H1 (cell line): Measurements from ENCODE around the gene ABCF2. TPM values are rescaled to one million over a fixed set of nuclear protein-coding genes. Genes with fewer than 3 reads are reported as not detected.
A peak's percentile ranks its signal among the peaks of the same experiment; 100 is the strongest.

Source experiments
- CTCF ChIA-PET: fragments of 300-600 bp; sonication (Branson Sonifier 250); formaldehyde crosslinking; loops from one replicate; lab custom pipeline; 2021; ENCODE audit not compliant: partially characterized antibody; lab: Charles Lee
- POLR2A ChIA-PET: fragments of 300-600 bp; sonication (Branson Sonifier 250); formaldehyde crosslinking; loops from one replicate; lab custom pipeline; 2021; ENCODE audit warnings: inconsistent platforms; ENCODE audit not compliant: partially characterized antibody; lab: Charles Lee
- DNase-seq, 2 experiments: peaks; one replicate each; pipeline versions ENCODE4 v3.0.0 to v3.0.0-alpha.2; 2010 to 2022; ENCODE audit warnings: low spot score in 2 of 2, low read depth in 1 of 2, mixed read lengths in 1 of 2
- FAIRE-seq: peaks from 2 replicates; lab custom pipeline; 2011; peaks lifted over from hg19 to GRCh38; lab: Jason Lieb, UNC
- H2AFZ ChIP-seq: 2 replicates; pipeline ENCODE4 v1.8.1; 2012; ENCODE audit warnings: low read length, inconsistent platforms
- H2AK5ac ChIP-seq: 2 replicates; pipeline ENCODE4 v1.6.1; 2013; ENCODE audit warnings: low read depth, low read length
- H2BK120ac ChIP-seq: replicated peaks from 2 replicates; pipeline ENCODE3; 2013; ENCODE audit warnings: low read depth, low read length, inconsistent platforms
- H2BK12ac ChIP-seq: 2 replicates; pipeline ENCODE4 v1.6.1; 2013; ENCODE audit warnings: low read depth, low read length
- H2BK15ac ChIP-seq: 2 replicates; pipeline ENCODE4 v1.6.1; 2013; ENCODE audit warnings: low read length
- H2BK20ac ChIP-seq: 2 replicates; pipeline ENCODE4 v1.6.1; 2013; ENCODE audit warnings: low read length
- H2BK5ac ChIP-seq: 2 replicates; pipeline ENCODE4 v1.6.1; 2013; ENCODE audit warnings: low read depth, low read length
- H3K14ac ChIP-seq: 2 replicates; pipeline ENCODE4 v1.6.1; 2013; ENCODE audit warnings: inconsistent platforms; ENCODE audit not compliant: insufficient read length
- H3K18ac ChIP-seq: 2 replicates; pipeline ENCODE4 v1.6.1; 2013; ENCODE audit warnings: low read length; ENCODE audit errors: extremely low read depth
- H3K23ac ChIP-seq: 2 replicates; pipeline ENCODE4 v1.6.1; 2013; ENCODE audit warnings: inconsistent platforms; ENCODE audit not compliant: insufficient read length
- H3K23me2 ChIP-seq: 2 replicates; pipeline ENCODE4 v1.6.1; 2013; ENCODE audit warnings: low read depth, low read length
- H3K27ac ChIP-seq: 2 replicates; pipeline ENCODE4 v1.6.1; 2011; ENCODE audit warnings: low read depth, low read length, inconsistent platforms
- H3K27me3 ChIP-seq, 4 experiments: replicated peaks in 1 of 4; 1 replicate in 1 of 4; 2 replicates in 3 of 4; pipeline versions ENCODE4 v1.6.1 to v1.8.1; 2011 to 2013; ENCODE audit warnings: low read length in 3 of 4, mild to moderate bottlenecking in 3 of 4, inconsistent platforms in 2 of 4, mixed read lengths in 2 of 4, moderate library complexity in 1 of 4; ENCODE audit not compliant: control insufficient read depth in 3 of 4, insufficient read depth in 3 of 4; ENCODE audit errors: extremely low read depth in 1 of 4
- H3K36me3 ChIP-seq, 4 experiments: 2 replicates each; pipeline versions ENCODE4 v1.6.1 to v1.8.1; 2011 to 2013; ENCODE audit warnings: mild to moderate bottlenecking in 4 of 4, low read length in 3 of 4, moderate library complexity in 2 of 4, control low read depth in 1 of 4, inconsistent platforms in 1 of 4; ENCODE audit not compliant: insufficient read depth in 4 of 4, control insufficient read depth in 2 of 4
- H3K4ac ChIP-seq: replicated peaks from 2 replicates; pipeline ENCODE3; 2013; ENCODE audit warnings: low read length, low read depth, mixed read lengths, inconsistent platforms; ENCODE audit not compliant: insufficient read length
- H3K4me1 ChIP-seq, 4 experiments: replicated peaks in 1 of 4; 1 replicate in 1 of 4; 2 replicates in 3 of 4; pipeline versions ENCODE4 v1.6.1 to v1.8.1; 2011 to 2013; ENCODE audit warnings: low read length in 3 of 4, inconsistent platforms in 2 of 4, mixed read lengths in 1 of 4; ENCODE audit not compliant: insufficient read depth in 4 of 4, control insufficient read depth in 3 of 4
- H3K4me2 ChIP-seq, 2 experiments: 2 replicates each; pipeline versions ENCODE4 v1.6.1 to v1.8.1; 2011 to 2013; ENCODE audit warnings: low read depth in 2 of 2, low read length in 2 of 2, control low read depth in 1 of 2, inconsistent platforms in 1 of 2, mild to moderate bottlenecking in 1 of 2; ENCODE audit not compliant: insufficient read depth in 1 of 2
- H3K4me3 ChIP-seq, 4 experiments: fragments of 200-600, 300-600 bp in 1 of 4; sonication (generic), shearing (Covaris generic), sonication (Bioruptor Twin) in 1 of 4; 2 replicates each; pipeline versions ENCODE4 v1.5.1 to v1.8.1; 2011 to 2016; ENCODE audit warnings: low read length in 4 of 4, low read depth in 3 of 4, control low read depth in 2 of 4, inconsistent platforms in 2 of 4, mild to moderate bottlenecking in 2 of 4, mixed read lengths in 1 of 4, moderate library complexity in 1 of 4; ENCODE audit not compliant: insufficient read depth in 2 of 4; ENCODE audit errors: extremely low read depth in 1 of 4
- H3K56ac ChIP-seq: replicated peaks from 2 replicates; pipeline ENCODE3; 2013; ENCODE audit warnings: low read depth, mild to moderate bottlenecking, mixed read lengths, low read length, inconsistent platforms; ENCODE audit not compliant: insufficient read length
- H3K79me1 ChIP-seq: 2 replicates; pipeline ENCODE4 v1.6.1; 2013; ENCODE audit warnings: low read depth, low read length, control low read depth
- H3K79me2 ChIP-seq, 2 experiments: 2 replicates each; pipeline versions ENCODE4 v1.6.1 to v1.8.1; 2012 to 2013; ENCODE audit warnings: low read length in 2 of 2, mild to moderate bottlenecking in 2 of 2, inconsistent platforms in 1 of 2; ENCODE audit not compliant: insufficient read depth in 2 of 2, control insufficient read depth in 1 of 2
- H3K9ac ChIP-seq, 4 experiments: replicated peaks in 1 of 4; 1 replicate in 1 of 4; 2 replicates in 3 of 4; pipeline versions ENCODE4 v1.6.1 to v1.8.1; 2011 to 2013; ENCODE audit warnings: low read depth in 3 of 4, low read length in 3 of 4, control low read depth in 2 of 4, mild to moderate bottlenecking in 2 of 4, moderate library complexity in 2 of 4, inconsistent platforms in 1 of 4; ENCODE audit errors: extremely low read depth in 1 of 4
- H3K9me3 ChIP-seq, 2 experiments: 2 replicates each; pipeline versions ENCODE4 v1.6.1 to v1.8.1; 2012 to 2013; ENCODE audit warnings: mild to moderate bottlenecking in 2 of 2, moderate library complexity in 2 of 2, control low read depth in 1 of 2, inconsistent platforms in 1 of 2, low read depth in 1 of 2, low read length in 1 of 2, mixed read lengths in 1 of 2; ENCODE audit not compliant: insufficient read depth in 2 of 2
- H4K20me1 ChIP-seq, 2 experiments: replicated peaks in 1 of 2; 2 replicates each; pipeline versions ENCODE3 to v1.8.1; 2011 to 2013; ENCODE audit warnings: inconsistent platforms in 2 of 2, low read length in 2 of 2, mild to moderate bottlenecking in 1 of 2; ENCODE audit not compliant: insufficient read depth in 2 of 2, control insufficient read depth in 1 of 2
- H4K5ac ChIP-seq: 2 replicates; pipeline ENCODE4 v1.6.1; 2013; ENCODE audit warnings: low read length, low read depth, mixed read lengths, inconsistent platforms; ENCODE audit not compliant: insufficient read length
- H4K8ac ChIP-seq: 2 replicates; pipeline ENCODE4 v1.8.0; 2013; ENCODE audit warnings: mild to moderate bottlenecking, moderate library complexity, low read length, inconsistent platforms; ENCODE audit not compliant: insufficient read depth; ENCODE audit errors: extremely low read depth
- H4K91ac ChIP-seq: replicated peaks from 2 replicates; pipeline ENCODE3; 2013; ENCODE audit warnings: low read length, mixed read lengths, inconsistent platforms; ENCODE audit not compliant: insufficient read length
- ASH2L ChIP-seq: fragments of 200-600, 300-600 bp; sonication (generic); IDR thresholded peaks from one replicate; pipeline ENCODE4 v1.7.1; 2017; ENCODE audit warnings: low read length
- BACH1 ChIP-seq: IDR thresholded peaks from 2 replicates; pipeline ENCODE4 v1.6.1; 2012; ENCODE audit warnings: low read length, improper control_type of control experiment
- BRCA1 ChIP-seq: IDR thresholded peaks from 2 replicates; pipeline ENCODE4 v1.6.1; 2012; ENCODE audit warnings: low read depth, low read length, improper control_type of control experiment
- CTBP2 ChIP-seq: IDR thresholded peaks from 2 replicates; pipeline ENCODE4 v1.7.0; 2011; ENCODE audit warnings: borderline replicate concordance, mild to moderate bottlenecking, moderate library complexity, mixed read lengths, low read length; ENCODE audit not compliant: insufficient read depth, insufficient read length
- EGR1 ChIP-seq: IDR thresholded peaks from 2 replicates; pipeline ENCODE4 v1.6.1; 2011; ENCODE audit warnings: low read depth, low read length, borderline replicate concordance
- FOSL1 ChIP-seq: IDR thresholded peaks from 2 replicates; pipeline ENCODE4 v1.6.1; 2011; ENCODE audit warnings: mild to moderate bottlenecking, low read depth, low read length, moderate library complexity; ENCODE audit not compliant: insufficient read depth
- GTF2F1 ChIP-seq: IDR thresholded peaks from 2 replicates; pipeline ENCODE4 v1.6.1; 2012; ENCODE audit warnings: low read depth, low read length, improper control_type of control experiment, borderline replicate concordance
- JUND ChIP-seq: IDR thresholded peaks from 2 replicates; pipeline ENCODE4 v1.6.1; 2011; ENCODE audit warnings: mild to moderate bottlenecking, improper control_type of control experiment, low read length
- MAFK ChIP-seq: IDR thresholded peaks from 2 replicates; pipeline ENCODE4 v1.6.1; 2012; ENCODE audit warnings: low read depth, mild to moderate bottlenecking, improper control_type of control experiment, low read length
- SRF ChIP-seq: IDR thresholded peaks from 2 replicates; pipeline ENCODE4 v1.6.1; 2011; ENCODE audit warnings: mild to moderate bottlenecking, low read depth, low read length, moderate library complexity
- TAF7 ChIP-seq: optimal IDR thresholded peaks from 2 replicates; pipeline ENCODE3; 2011; ENCODE audit warnings: low read depth, mild to moderate bottlenecking, inconsistent platforms, low read length, moderate library complexity, borderline replicate concordance
- ZNF274 ChIP-seq: IDR thresholded peaks from 2 replicates; pipeline ENCODE4 v1.7.0; 2012; ENCODE audit warnings: low read length, borderline replicate concordance; ENCODE audit errors: extremely low read depth
- WGBS, 2 experiments: shearing (Covaris generic) in 1 of 2; methylation state at CpG; one replicate each; pipeline versions ENCODE4 v1.1.6 to v1.1.7; 2013 to 2015; ENCODE audit warnings: low lambda C conversion rate in 2 of 2, mixed read lengths in 2 of 2, inconsistent platforms in 1 of 2, low coverage in 1 of 2, missing lambda C conversion rate in 1 of 2; ENCODE audit not compliant: insufficient replicate concordance in 2 of 2, insufficient coverage in 1 of 2, insufficient read length in 1 of 2; ENCODE audit errors: extremely low coverage in 1 of 2, missing lambda C conversion rate in 1 of 2; 5-methylcytosine and 5-hydroxymethylcytosine counted together
- polyA plus RNA-seq, 7 experiments: library from polyadenylated mRNA; depleted of rRNA in 3 of 7; stranded (reverse) in 5 of 7; unstranded in 2 of 7; fragments of >200 nt in 5 of 7; fragments of 200-250 nt in 2 of 7; gene quantifications; 1 replicate in 5 of 7; 2 replicates in 1 of 7; 4 replicates in 1 of 7; pipeline versions ENCODE4 v1.2.1 to v1.2.3, GENCODE V29; 2011 to 2013; ENCODE audit warnings: missing spikeins in 2 of 7, mixed read lengths in 2 of 7
- total RNA-seq: library from RNA; stranded (reverse); fragmentation: NEBNext Ultra II Directional; extraction: Animal tissue kit (Norgen Biotek cat#: 25700); gene quantifications from 2 replicates; pipeline ENCODE4 v1.2.1, GENCODE V29; 2021

ABCF2 gene
- total and polyA plus RNA-seq, 2 of the 8 experiments (the other 6 are each of a cell fraction or from before 2014, with no cell fraction given): 28.0 to 55.0 TPM

GRCh38 chr7:151274936-151275812, 48.2 kb upstream of the ABCF2 start:
- FAIRE-seq: no peak
- H3K23me2 ChIP-seq: peaks cover 10% of the 10 kb centered on the region; the same call in 1 of the 2 replicates
- no peak overlapping the region for H3K14ac ChIP-seq
- H3K23ac ChIP-seq: no peak overlapping the region
- no peaks in the 10 kb centered on the region for H3K36me3 ChIP-seq
- H4K91ac ChIP-seq: no peak overlapping the region
- H4K5ac ChIP-seq: no peak overlapping the region
- POLR2A ChIA-PET: interaction anchor here (1.0 to 1.2 kb wide), 2 partner anchors 13 to 23 kb away, joined by 3 to 4 read pairs; no protein-coding TSS in a partner anchor
- 0 out of 2 replicates have a peak overlapping the region, but pooled peaks have one; percentile 23 for H2BK12ac ChIP-seq
- H2BK20ac ChIP-seq: no peak overlapping the region
- no peak overlapping the region for H2BK5ac ChIP-seq
- H4K20me1 ChIP-seq: peaks cover 0 to 1% of the 10 kb centered on the region in 2 experiments
- no peaks in the 10 kb centered on the region for H3K79me2 ChIP-seq
- H3K9ac ChIP-seq: no peak overlapping the region
- no peak overlapping the region for H4K8ac ChIP-seq
- no peak overlapping the region for H2BK120ac ChIP-seq
- 83% methylated on average over 15 of the region's 17 CpGs; no CpG with 5 or more reads in 1 of the 2 experiments for WGBS, 2 experiments
- no peak overlapping the region for H3K56ac ChIP-seq
- H3K4me1 ChIP-seq: peaks cover 0 to 15% (median 10%) of the 10 kb centered on the region in 4 experiments; a peak in 6 of 7 replicates
- H3K79me1 ChIP-seq: no peaks in the 10 kb centered on the region
- no peak overlapping the region for H3K4ac ChIP-seq
- CTCF ChIA-PET: interaction anchor here (0.6 to 1.3 kb wide), 7 partner anchors 9 to 151 kb away, joined by 3 read pairs; no protein-coding TSS in a partner anchor
- H3K18ac ChIP-seq: no peak overlapping the region
- H3K27ac ChIP-seq: no peak overlapping the region
- peaks cover 0 to 25% (median 19%) of the 10 kb centered on the region in 4 experiments; a peak in 6 of 7 replicates for H3K27me3 ChIP-seq
- H2AFZ ChIP-seq: no peak overlapping the region
- H3K4me3 ChIP-seq: no peak overlapping the region
- no peak overlapping the region for H2AK5ac ChIP-seq
- no peaks in the 10 kb centered on the region for H3K9me3 ChIP-seq
- peak overlapping the region; percentile 36; the same call in 1 of the 2 replicates for H2BK15ac ChIP-seq
- peak overlapping the region in 1 of 2 experiments; percentile 71; a peak in 1 of 4 replicates for H3K4me2 ChIP-seq
- no peak for DNase-seq
- TF ChIP-seq BACH1 (no peak), BRCA1 (no peak), ASH2L (no peak), GTF2F1 (no peak), SRF (no peak), CTBP2 (no peak), MAFK (no peak), EGR1 (no peak), ZNF274 (no peak), JUND (no peak), TAF7 (no peak), FOSL1 (no peak)
